Natural killer cell (primary cell): ENCODE measurements around the gene LYST. TPM values are rescaled to one million over a fixed set of nuclear protein-coding genes. Genes with fewer than 3 reads are reported as not detected.
A peak's percentile ranks its signal among the peaks of the same experiment; 100 is the strongest.

Experiments used
- ATAC-seq, 3 donors: fragments of 150-1000 bp in 2 of 3; fragments of 200-7000 bp in 1 of 3; cut with Tn5 transposase; 1 replicate in 1 of 3; 2 replicates in 2 of 3; pipeline ENCODE4 v1.10.0; 2021; ENCODE audit warnings: mild to moderate bottlenecking in 2 of 3, moderate library complexity in 2 of 3
- DNase-seq, 2 donors: peaks; one replicate each; pipeline versions ENCODE4 v3.0.0 to v3.0.0-alpha.2; 2013 to 2021; ENCODE audit warnings: mixed read lengths in 1 of 2
- H3K27ac ChIP-seq: one replicate; pipeline ENCODE4 v1.5.1; 2013; ENCODE audit warnings: mild to moderate bottlenecking, low read length
- H3K27me3 ChIP-seq: one replicate; pipeline ENCODE4 v1.6.1; 2013; ENCODE audit warnings: low read length; ENCODE audit not compliant: control insufficient read depth, insufficient read depth
- H3K36me3 ChIP-seq: one replicate; pipeline ENCODE4 v1.6.1; 2013; ENCODE audit warnings: low read length; ENCODE audit not compliant: control insufficient read depth, insufficient read depth
- H3K4me1 ChIP-seq: one replicate; pipeline ENCODE4 v1.6.1; 2013; ENCODE audit warnings: low read length; ENCODE audit not compliant: control insufficient read depth, insufficient read depth
- H3K4me3 ChIP-seq: one replicate; pipeline ENCODE4 v1.5.1; 2013; ENCODE audit warnings: low read length
- H3K9me3 ChIP-seq: one replicate; pipeline ENCODE4 v1.6.1; 2013; ENCODE audit warnings: low read length; ENCODE audit not compliant: control insufficient read depth, insufficient read depth
- H3K27ac Mint-ChIP-seq, 2 donors: one replicate each; pipeline ENCODE4 v1.8.0; 2022; ENCODE audit warnings: mild to moderate bottlenecking in 2 of 2, mixed read lengths in 2 of 2, moderate library complexity in 1 of 2
- H3K27me3 Mint-ChIP-seq, 2 donors: one replicate each; pipeline ENCODE4 v1.8.0; 2022; ENCODE audit warnings: low read depth in 2 of 2, mixed read lengths in 2 of 2
- H3K36me3 Mint-ChIP-seq: one replicate; pipeline ENCODE4 v1.8.0; 2022; ENCODE audit warnings: mixed read lengths
- H3K4me1 Mint-ChIP-seq, 2 donors: one replicate each; pipeline ENCODE4 v1.8.0; 2022; ENCODE audit warnings: mixed read lengths in 2 of 2
- H3K4me3 Mint-ChIP-seq: one replicate; pipeline ENCODE4 v1.8.0; 2022; ENCODE audit warnings: mild to moderate bottlenecking, moderate library complexity, mixed read lengths
- H3K9me3 Mint-ChIP-seq, 2 donors: one replicate each; pipeline ENCODE4 v1.8.0; 2022; ENCODE audit warnings: mixed read lengths in 2 of 2
- WGBS: methylation state at CpG from one replicate; pipeline ENCODE4 v1.1.7; 2013; ENCODE audit warnings: missing lambda C conversion rate; ENCODE audit not compliant: insufficient coverage; 5-methylcytosine and 5-hydroxymethylcytosine counted together
- intact Hi-C: fragments of 100-400 bp; cut with micrococcal nuclease; formaldehyde crosslinking; loops from one replicate; pipeline ENCODE4 v1.14.2; 2022
- total RNA-seq, 4 donors: library from RNA; stranded (reverse); fragments of 120-200 nt in 1 of 4; gene quantifications; one replicate each; pipeline versions ENCODE4 v1.2.3 to v1.2.4, GENCODE V29; 2013 to 2022
- TF ChIP-seq, protein P1 (sequence below): fragments of 200-600 bp; IDR thresholded peaks from one replicate; pipeline ENCODE4 v1.8.0; 2022; ENCODE audit warnings: antibody characterized with exemption

Gene LYST
- total RNA-seq, 3 donors from 2014 or later (not counting 1 experiment from before 2014, with no cell fraction given) = 89.9 to 115 (median 93.6) TPM

DNA sequence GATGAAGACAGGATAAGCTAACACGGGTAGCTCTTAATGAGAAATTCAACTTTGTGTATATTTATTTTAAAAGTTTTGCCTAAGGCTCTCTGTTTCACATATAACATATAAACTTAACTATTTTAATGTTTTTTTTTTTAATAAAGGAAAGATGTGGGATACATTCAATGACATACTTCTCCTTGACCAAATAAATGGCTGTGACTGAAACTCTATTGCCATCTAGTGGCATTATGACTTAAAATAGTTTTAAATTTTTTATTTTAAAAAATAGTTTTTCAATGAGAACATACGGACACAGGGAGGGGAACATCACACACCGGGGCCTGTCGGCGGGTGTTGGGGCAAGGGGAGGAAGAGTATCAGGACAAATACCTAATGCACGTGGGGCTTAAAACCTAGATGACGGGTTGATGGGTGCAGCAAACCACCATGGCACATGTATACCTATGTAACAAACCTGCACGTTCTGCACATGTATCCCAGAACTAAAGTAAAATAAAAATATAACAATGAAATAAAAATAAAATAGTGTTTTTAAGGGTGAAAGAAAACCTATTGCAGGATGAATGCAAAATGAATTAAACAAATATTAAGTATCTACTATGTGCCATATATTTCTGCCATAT lies 83.4 kb downstream of the LYST start:
- H3K4me1 ChIP-seq = no peaks in the 10 kb centered on the region
- H3K4me3 ChIP-seq = no peak overlapping the region
- Mint-ChIP-seq H3K4me3 (no peak overlapping the region), H3K9me3 (no peaks in the 10 kb centered on the region), H3K27ac (no peak overlapping the region), H3K27me3 (no peaks in the 10 kb centered on the region), H3K4me1 (no peaks in the 10 kb centered on the region), H3K36me3 (no peaks in the 10 kb centered on the region)
- TF ChIP-seq, protein P1, sequence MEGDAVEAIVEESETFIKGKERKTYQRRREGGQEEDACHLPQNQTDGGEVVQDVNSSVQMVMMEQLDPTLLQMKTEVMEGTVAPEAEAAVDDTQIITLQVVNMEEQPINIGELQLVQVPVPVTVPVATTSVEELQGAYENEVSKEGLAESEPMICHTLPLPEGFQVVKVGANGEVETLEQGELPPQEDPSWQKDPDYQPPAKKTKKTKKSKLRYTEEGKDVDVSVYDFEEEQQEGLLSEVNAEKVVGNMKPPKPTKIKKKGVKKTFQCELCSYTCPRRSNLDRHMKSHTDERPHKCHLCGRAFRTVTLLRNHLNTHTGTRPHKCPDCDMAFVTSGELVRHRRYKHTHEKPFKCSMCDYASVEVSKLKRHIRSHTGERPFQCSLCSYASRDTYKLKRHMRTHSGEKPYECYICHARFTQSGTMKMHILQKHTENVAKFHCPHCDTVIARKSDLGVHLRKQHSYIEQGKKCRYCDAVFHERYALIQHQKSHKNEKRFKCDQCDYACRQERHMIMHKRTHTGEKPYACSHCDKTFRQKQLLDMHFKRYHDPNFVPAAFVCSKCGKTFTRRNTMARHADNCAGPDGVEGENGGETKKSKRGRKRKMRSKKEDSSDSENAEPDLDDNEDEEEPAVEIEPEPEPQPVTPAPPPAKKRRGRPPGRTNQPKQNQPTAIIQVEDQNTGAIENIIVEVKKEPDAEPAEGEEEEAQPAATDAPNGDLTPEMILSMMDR = peak; percentile 58
- ATAC-seq (no peak), DNase-seq (peak in 1 of 2 donors; percentile 44)
- no peaks in the 10 kb centered on the region for H3K9me3 ChIP-seq
- no peak overlapping the region for H3K27ac ChIP-seq
- H3K36me3 ChIP-seq = peaks cover 59% of the 10 kb centered on the region
- 17% methylated on average over 5 of the region's 8 CpGs for WGBS
- intact Hi-C loops = loop anchor here (1.0 to 5.0 kb wide), 2 partner anchors 189 to 270 kb away; no protein-coding TSS in a partner anchor
- no peaks in the 10 kb centered on the region for H3K27me3 ChIP-seq

DNA sequence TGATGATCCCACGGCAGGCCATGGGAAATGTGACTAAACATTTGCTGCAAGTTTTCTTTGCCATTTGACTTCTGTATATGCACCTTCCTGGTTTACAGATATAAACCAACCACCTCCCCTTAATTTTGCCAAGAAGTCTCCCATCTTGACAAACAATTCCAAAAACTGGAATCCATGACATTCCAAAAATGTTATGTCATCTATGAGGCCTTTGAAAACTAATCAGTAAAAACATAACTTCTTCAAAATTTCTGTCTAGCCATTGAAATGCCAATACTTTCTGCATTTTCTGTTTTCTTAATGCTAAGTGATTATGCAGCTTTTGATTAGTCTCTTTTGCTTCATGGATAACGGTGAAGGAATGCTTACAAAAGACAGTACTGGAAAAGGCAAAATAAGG lies 84.1 kb downstream of the LYST start:
- DNase-seq (no peak), ATAC-seq (no peak)
- Histone ChIP-seq H3K27ac (no peak overlapping the region), H3K9me3 (no peaks in the 10 kb centered on the region), H3K27me3 (no peaks in the 10 kb centered on the region), H3K4me1 (no peaks in the 10 kb centered on the region), H3K36me3 (peaks cover 56% of the 10 kb centered on the region), H3K4me3 (no peak overlapping the region)
- Mint-ChIP-seq H3K4me3 (no peak overlapping the region), H3K36me3 (no peaks in the 10 kb centered on the region), H3K4me1 (no peaks in the 10 kb centered on the region), H3K27ac (no peak overlapping the region), H3K27me3 (no peaks in the 10 kb centered on the region), H3K9me3 (no peaks in the 10 kb centered on the region)
- 100% methylated on average over 2 of the region's 2 CpGs for WGBS
- TF ChIP-seq, protein P1 = no peak
- intact Hi-C loops = loop anchor here (5.0 kb wide), 1 partner anchor 190 kb away; no protein-coding TSS in a partner anchor

DNA sequence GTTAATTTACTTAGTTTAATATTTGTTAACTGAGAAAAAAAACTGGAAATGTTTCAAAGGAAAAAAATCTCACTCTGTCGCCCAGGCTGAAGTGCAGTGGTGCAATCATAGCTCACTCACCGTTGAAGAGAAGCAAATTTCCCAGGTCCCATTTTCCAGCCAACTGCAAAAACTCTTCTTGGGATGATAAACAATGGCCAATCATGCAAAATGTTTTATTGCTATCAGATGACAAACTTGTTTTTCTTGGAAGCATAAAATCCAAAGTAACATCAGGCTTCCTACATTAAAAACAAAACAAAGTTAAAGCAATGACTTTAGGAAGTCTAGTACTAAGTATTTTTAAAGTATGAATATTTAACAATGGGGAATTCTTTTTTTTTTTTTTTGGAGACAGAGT lies 84.9 kb downstream of the LYST start:
- no peaks in the 10 kb centered on the region for H3K36me3 Mint-ChIP-seq
- intact Hi-C loops = loop anchor here (5.0 kb wide), 1 partner anchor 190 kb away; no protein-coding TSS in a partner anchor
- TF ChIP-seq, protein P1 = no peak

More for the DNA sequence above, 84.9 kb downstream of the LYST start:
- no peak overlapping the region for H3K4me3 ChIP-seq
- H3K27ac ChIP-seq = no peak overlapping the region
- Mint-ChIP-seq H3K27ac (no peak overlapping the region), H3K27me3 (no peaks in the 10 kb centered on the region), H3K4me3 (no peak overlapping the region), H3K9me3 (no peaks in the 10 kb centered on the region), H3K4me1 (no peaks in the 10 kb centered on the region)
- no peak for ATAC-seq
- H3K27me3 ChIP-seq = no peaks in the 10 kb centered on the region
- no peaks in the 10 kb centered on the region for H3K4me1 ChIP-seq
- H3K36me3 ChIP-seq = peaks cover 57% of the 10 kb centered on the region
- no peaks in the 10 kb centered on the region for H3K9me3 ChIP-seq
- 98% methylated on average over 2 of the region's 2 CpGs for WGBS
- DNase-seq = no peak
